UCSD-AML1 (cell line): ENCODE measurements around the gene KIAA1958.

Source experiments
- DNase-seq: peaks from one replicate; lab custom pipeline; 2025; ENCODE audit not compliant: unreplicated experiment; lab: John Stamatoyannopoulos, UW

KIAA1958 gene

GRCh38 chr9:112486221-112487007, at the start of gene KIAA1958:
KIAA1958 (plus strand) TSS chr9:112486827; CDS start chr9:112574081, 87,254 bp downstream.
- peak; percentile 84 for DNase-seq

- no peak for DNase-seq
Measured at GRCh38 chr9:112437406-112437805, 49.2 kb upstream of the KIAA1958 start.

GRCh38 chr9:112439171-112439570, 47.5 kb upstream of the KIAA1958 start:
- no peak for DNase-seq

- DNase-seq: no peak
Measured at GRCh38 chr9:112439825-112440224, 46.8 kb upstream of the KIAA1958 start.

- DNase-seq: peak; percentile 13
Measured at GRCh38 chr9:112443200-112443599, 43.4 kb upstream of the KIAA1958 start.

GRCh38 chr9:112443636-112444035, 43.0 kb upstream of the KIAA1958 start:
- no peak for DNase-seq

- no peak for DNase-seq
Measured at GRCh38 chr9:112445196-112445595, 41.4 kb upstream of the KIAA1958 start.

GRCh38 chr9:112446080-112446479, 40.5 kb upstream of the KIAA1958 start:
- no peak for DNase-seq

- DNase-seq: no peak
Measured at GRCh38 chr9:112446526-112446925, 40.1 kb upstream of the KIAA1958 start.

- no peak for DNase-seq
Measured at GRCh38 chr9:112447283-112447761, 39.3 kb upstream of the KIAA1958 start.

- no peak for DNase-seq
Measured at GRCh38 chr9:112462855-112463254, 23.8 kb upstream of the KIAA1958 start.

- no peak for DNase-seq
Measured at GRCh38 chr9:112465352-112465751, 21.3 kb upstream of the KIAA1958 start.

- DNase-seq: no peak
Measured at GRCh38 chr9:112472996-112473395, 13.6 kb upstream of the KIAA1958 start.

GRCh38 chr9:112473986-112474385, 12.6 kb upstream of the KIAA1958 start:
- DNase-seq: no peak

GRCh38 chr9:112475318-112475717, 11.3 kb upstream of the KIAA1958 start:
- no peak for DNase-seq

GRCh38 chr9:112477330-112477729, 9.3 kb upstream of the KIAA1958 start:
- no peak for DNase-seq

GRCh38 chr9:112479221-112479620, 7.4 kb upstream of the KIAA1958 start:
- DNase-seq: no peak

GRCh38 chr9:112484607-112485006, 2.0 kb upstream of the KIAA1958 start:
- DNase-seq: no peak

- DNase-seq: no peak
Measured at GRCh38 chr9:112485574-112485973, 1.1 kb upstream of the KIAA1958 start.

- peak; percentile 63 for DNase-seq
Measured at GRCh38 chr9:112487008-112487798, 576 bp downstream of the KIAA1958 start.

GRCh38 chr9:112487799-112488340, 1.2 kb downstream of the KIAA1958 start:
- no peak for DNase-seq
